Esophagus muscularis mucosa (tissue), 4 donors: ENCODE measurements around the gene MERTK. TPM values are rescaled to one million over a fixed set of nuclear protein-coding genes. Genes with fewer than 3 reads are reported as not detected.

Experiments
- DNase-seq: peaks from one replicate; pipeline ENCODE4 v3.0.0-alpha.2; 2017; ENCODE audit errors: extremely low spot score
- H3K27ac ChIP-seq, 4 donors: fragments of 200-600 bp; sonication (generic); replicated peaks in 1 of 4; 1 replicate in 3 of 4; 2 replicates in 1 of 4; pipeline ENCODE4 v1.5.1; 2016 to 2019; ENCODE audit warnings: mild to moderate bottlenecking in 1 of 4
- H3K27me3 ChIP-seq, 4 donors: fragments of 200-600 bp; sonication (generic); one replicate each; pipeline versions ENCODE4 v1.5.1 to v1.6.0; 2016 to 2019
- H3K36me3 ChIP-seq, 4 donors: fragments of 200-600 bp; sonication (generic); one replicate each; pipeline ENCODE4 v1.5.1; 2016 to 2019
- H3K4me1 ChIP-seq, 4 donors: fragments of 200-600 bp; sonication (generic); one replicate each; pipeline ENCODE4 v1.5.1; 2016 to 2019
- H3K4me3 ChIP-seq, 4 donors: fragments of 200-600 bp; sonication (generic); 1 replicate in 2 of 4; 2 replicates in 2 of 4; pipeline ENCODE4 v1.5.1; 2016 to 2019; ENCODE audit warnings: mild to moderate bottlenecking in 4 of 4, moderate library complexity in 1 of 4
- H3K9me3 ChIP-seq, 4 donors: fragments of 200-600 bp; sonication (generic); 1 replicate in 3 of 4; 2 replicates in 1 of 4; pipeline ENCODE4 v1.5.1; 2016 to 2019
- EP300 ChIP-seq: sonication (generic); formaldehyde crosslinking; IDR thresholded peaks from one replicate; pipeline ENCODE4 v1.6.1; 2017; ENCODE audit warnings: antibody characterized with exemption
- POLR2A ChIP-seq: fragments of 450-650 bp; IDR thresholded peaks from one replicate; pipeline ENCODE4 v1.6.1; 2017; ENCODE audit warnings: antibody characterized with exemption, moderate library complexity, mild to moderate bottlenecking, low read depth
- POLR2AphosphoS5 ChIP-seq, 2 donors: sonication (generic); formaldehyde crosslinking; IDR thresholded peaks; one replicate each; pipeline ENCODE4 v1.6.1; 2017; ENCODE audit warnings: antibody characterized with exemption in 2 of 2
- WGBS: methylation state at CpG from one replicate; pipeline ENCODE4 v1.1.5; 2018; 5-methylcytosine and 5-hydroxymethylcytosine counted together
- intact Hi-C: fragments of 100-400 bp; cut with DNase I; formaldehyde crosslinking; loops from one replicate; pipeline ENCODE4 v1.15.1; 2023
- total RNA-seq, 4 donors: library from RNA; depleted of rRNA; stranded (reverse); fragments of >200 nt; gene quantifications; one replicate each; pipeline versions ENCODE4 v1.1.0 to v1.2.1, GENCODE V29; 2016
- TF ChIP-seq, protein P1 (sequence below), 3 experiments: fragments of 200-600 bp in 2 of 3; fragments of 450-650 bp in 1 of 3; sonication (generic) in 2 of 3; IDR thresholded peaks; one replicate each; pipeline ENCODE4 v1.5.1; 2017 to 2019; ENCODE audit warnings: antibody characterized with exemption in 3 of 3, mild to moderate bottlenecking in 2 of 3, moderate library complexity in 1 of 3

The MERTK gene
- total RNA-seq, 4 donors from 2014 or later = 19.9 to 31.0 (median 22.3) TPM

DNA sequence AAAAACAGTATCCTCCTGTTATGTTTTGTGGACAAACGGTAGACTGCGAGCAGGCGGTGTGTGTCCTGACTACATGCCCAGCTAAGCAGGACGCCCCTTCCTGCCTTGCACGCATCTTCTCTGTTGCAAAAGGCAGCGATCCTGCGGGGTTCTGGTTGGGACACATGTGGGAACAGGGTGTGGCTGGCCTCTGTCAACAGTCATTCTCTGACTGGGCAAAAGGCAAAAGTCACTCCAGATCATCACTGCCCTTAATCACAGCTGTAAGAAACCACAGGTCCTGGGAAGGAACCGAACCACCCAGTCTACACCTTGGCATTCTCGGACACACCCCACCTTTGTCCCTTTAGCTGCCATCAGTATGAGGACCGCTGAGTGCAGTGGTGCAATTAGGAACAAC is 112.3 kb downstream of the MERTK start:
- H3K27ac ChIP-seq = no peak overlapping the region

DNA sequence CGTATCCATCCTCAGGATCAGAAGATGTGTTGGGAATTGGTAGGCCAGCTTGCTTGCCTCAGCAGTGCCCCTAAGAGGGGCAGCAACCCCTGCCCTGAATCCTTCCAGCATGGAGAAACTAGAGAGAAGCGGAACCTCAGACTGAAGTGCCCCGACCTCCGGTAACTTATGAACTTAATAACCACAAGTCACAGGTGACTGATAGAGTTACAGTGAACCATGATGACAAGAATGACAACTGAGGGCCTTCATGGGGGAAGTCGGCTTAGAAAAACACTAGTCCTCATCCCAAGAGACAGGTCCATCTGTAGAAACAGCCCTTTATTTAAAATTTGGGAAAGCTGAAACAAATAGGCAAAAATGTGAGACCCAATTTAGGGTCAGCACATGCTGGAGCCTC is 114.1 kb downstream of the MERTK start:
- no peaks in the 10 kb centered on the region for H3K9me3 ChIP-seq
- H3K27ac ChIP-seq = no peak overlapping the region
- no peak overlapping the region for H3K4me3 ChIP-seq
- H3K27me3 ChIP-seq = no peaks in the 10 kb centered on the region
- 83% methylated on average over 5 of the region's 5 CpGs for WGBS
- DNase-seq = no peak
- intact Hi-C loops = no loop called here
- no peaks in the 10 kb centered on the region for H3K4me1 ChIP-seq
- H3K36me3 ChIP-seq = peaks cover 10 to 67% (median 48%) of the 10 kb centered on the region in 4 donors
- TF ChIP-seq EP300 (no peak), POLR2A (no peak), POLR2AphosphoS5 (IDR thresholded peaks at IDR 0.05) (no peak)
- TF ChIP-seq, protein P1, sequence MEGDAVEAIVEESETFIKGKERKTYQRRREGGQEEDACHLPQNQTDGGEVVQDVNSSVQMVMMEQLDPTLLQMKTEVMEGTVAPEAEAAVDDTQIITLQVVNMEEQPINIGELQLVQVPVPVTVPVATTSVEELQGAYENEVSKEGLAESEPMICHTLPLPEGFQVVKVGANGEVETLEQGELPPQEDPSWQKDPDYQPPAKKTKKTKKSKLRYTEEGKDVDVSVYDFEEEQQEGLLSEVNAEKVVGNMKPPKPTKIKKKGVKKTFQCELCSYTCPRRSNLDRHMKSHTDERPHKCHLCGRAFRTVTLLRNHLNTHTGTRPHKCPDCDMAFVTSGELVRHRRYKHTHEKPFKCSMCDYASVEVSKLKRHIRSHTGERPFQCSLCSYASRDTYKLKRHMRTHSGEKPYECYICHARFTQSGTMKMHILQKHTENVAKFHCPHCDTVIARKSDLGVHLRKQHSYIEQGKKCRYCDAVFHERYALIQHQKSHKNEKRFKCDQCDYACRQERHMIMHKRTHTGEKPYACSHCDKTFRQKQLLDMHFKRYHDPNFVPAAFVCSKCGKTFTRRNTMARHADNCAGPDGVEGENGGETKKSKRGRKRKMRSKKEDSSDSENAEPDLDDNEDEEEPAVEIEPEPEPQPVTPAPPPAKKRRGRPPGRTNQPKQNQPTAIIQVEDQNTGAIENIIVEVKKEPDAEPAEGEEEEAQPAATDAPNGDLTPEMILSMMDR (IDR thresholded peaks at IDR 0.05) = no peak

More for the DNA sequence above, 112.3 kb downstream of the MERTK start:
- 97% methylated on average over 8 of the region's 10 CpGs for WGBS
- intact Hi-C loops = no loop called here
- TF ChIP-seq POLR2AphosphoS5 (IDR thresholded peaks at IDR 0.05) (no peak), EP300 (no peak), POLR2A (no peak)
- TF ChIP-seq, protein P1 (IDR thresholded peaks at IDR 0.05) = no peak
- peaks cover 0 to 8% (median 0%) of the 10 kb centered on the region in 4 donors for H3K4me1 ChIP-seq
- no peaks in the 10 kb centered on the region for H3K9me3 ChIP-seq
- peaks cover 10 to 64% (median 51%) of the 10 kb centered on the region in 4 donors for H3K36me3 ChIP-seq
- no peaks in the 10 kb centered on the region for H3K27me3 ChIP-seq
- no peak for DNase-seq
- H3K4me3 ChIP-seq = no peak overlapping the region

DNA sequence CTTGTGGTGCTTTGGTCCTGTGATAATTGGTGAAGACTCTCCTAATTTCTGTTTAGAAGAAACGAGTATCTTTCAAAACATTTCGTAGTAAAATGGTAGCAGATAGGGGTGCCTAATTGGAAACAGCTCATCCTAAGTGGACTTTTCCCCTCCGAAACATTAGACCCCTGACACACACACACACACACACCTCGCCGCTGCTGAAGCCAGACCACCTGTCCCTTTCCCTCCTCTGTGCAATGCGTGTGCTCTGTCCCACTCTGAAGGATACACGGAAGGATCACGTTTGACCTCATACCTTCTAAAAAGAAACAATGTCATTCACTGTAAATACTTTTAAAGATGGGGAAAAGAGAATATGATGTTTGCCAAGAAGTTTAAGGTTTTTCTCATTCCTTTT is 120.4 kb downstream of the MERTK start:
- no peak for DNase-seq
- peaks cover 0 to 53% (median 18%) of the 10 kb centered on the region in 4 donors for H3K36me3 ChIP-seq
- intact Hi-C loops = no loop called here
- no peaks in the 10 kb centered on the region for H3K27me3 ChIP-seq
- H3K27ac ChIP-seq = no peak overlapping the region
- TF ChIP-seq, protein P1 (IDR thresholded peaks at IDR 0.05) = no peak
- TF ChIP-seq POLR2AphosphoS5 (IDR thresholded peaks at IDR 0.05) = no peak
- WGBS = 86% methylated on average over 8 of the region's 8 CpGs
- H3K4me3 ChIP-seq = no peak overlapping the region
- H3K4me1 ChIP-seq = no peaks in the 10 kb centered on the region
- H3K9me3 ChIP-seq = no peaks in the 10 kb centered on the region

DNA sequence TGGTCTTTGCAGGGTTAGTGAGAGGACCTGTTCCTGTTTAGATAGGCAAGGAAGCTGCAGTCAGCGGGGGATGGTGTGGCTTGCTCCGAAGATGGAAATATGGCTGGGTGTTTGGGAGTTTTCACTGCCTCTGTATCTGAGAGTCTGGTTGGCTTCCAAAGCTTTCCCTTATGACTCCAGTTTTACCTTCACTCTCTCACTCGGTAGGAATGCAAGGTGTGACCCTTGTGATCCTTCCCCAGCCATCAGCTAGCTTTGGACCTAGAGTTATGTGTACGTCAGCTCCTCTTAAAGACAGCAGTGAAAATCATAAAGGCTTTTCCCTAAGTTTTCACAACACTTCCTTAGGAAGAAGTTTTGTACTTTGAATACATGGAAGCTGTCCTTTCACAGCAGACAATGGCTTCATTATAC is 121.2 kb downstream of the MERTK start:
- H3K36me3 ChIP-seq = peaks cover 0 to 60% (median 20%) of the 10 kb centered on the region in 4 donors
- no peaks in the 10 kb centered on the region for H3K9me3 ChIP-seq
- H3K27me3 ChIP-seq = no peaks in the 10 kb centered on the region
- TF ChIP-seq EP300 (no peak), POLR2A (no peak)
- TF ChIP-seq, protein P1 (IDR thresholded peaks at IDR 0.05) = no peak
- no peak overlapping the region for H3K27ac ChIP-seq
- intact Hi-C loops = no loop called here
- 68% methylated on average over 4 of the region's 4 CpGs for WGBS
- no peak overlapping the region for H3K4me3 ChIP-seq
- DNase-seq = no peak
- no peaks in the 10 kb centered on the region for H3K4me1 ChIP-seq

DNA sequence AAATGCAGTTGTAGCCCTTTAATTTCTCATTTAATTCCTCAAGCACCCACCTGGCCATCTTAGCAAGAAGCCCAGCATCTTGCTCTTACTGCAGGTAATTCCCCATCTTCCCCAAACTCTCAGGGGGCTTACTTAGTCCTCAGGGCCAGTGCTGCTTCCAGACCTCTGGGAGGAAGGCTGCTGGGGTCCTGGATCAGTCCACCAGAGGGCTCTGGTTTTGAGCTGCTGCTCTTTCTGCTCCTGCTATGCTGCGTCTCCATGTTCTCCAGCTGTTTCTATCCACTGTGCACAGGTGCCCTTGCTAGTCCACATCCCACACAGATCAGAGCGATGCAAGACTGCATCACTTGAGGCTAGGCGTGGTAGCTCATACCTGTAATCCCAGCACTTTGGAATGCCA is 122.2 kb downstream of the MERTK start:
- WGBS = 100% methylated on average over 2 of the region's 3 CpGs
- no peak for DNase-seq
- Histone ChIP-seq H3K9me3 (no peaks in the 10 kb centered on the region), H3K4me1 (no peaks in the 10 kb centered on the region), H3K36me3 (peaks cover 0 to 70% (median 27%) of the 10 kb centered on the region in 4 donors), H3K27me3 (no peaks in the 10 kb centered on the region), H3K27ac (no peak overlapping the region), H3K4me3 (no peak overlapping the region)
- TF ChIP-seq POLR2AphosphoS5 (IDR thresholded peaks at IDR 0.05) (no peak), POLR2A (no peak), EP300 (no peak)
- TF ChIP-seq, protein P1 (IDR thresholded peaks at IDR 0.05) = no peak
- intact Hi-C loops = no loop called here
